OCI-LY3 (cell line): ENCODE results near the gene POLA2.

Source experiments
- CTCF ChIP-seq: fragments of 200-600, 300-600 bp; sonication (generic); IDR thresholded peaks from 2 replicates; pipeline ENCODE4 v1.5.1; 2014; ENCODE audit warnings: antibody characterized with exemption, low read length, low read depth
- EZH2phosphoT487 ChIP-seq: fragments of 200-600 bp; shearing (Covaris generic); IDR thresholded peaks from 2 replicates; pipeline ENCODE4 v1.6.1; 2018; ENCODE audit warnings: antibody characterized with exemption, mixed run types, low read depth

- TF ChIP-seq CTCF (no peak), EZH2phosphoT487 (no peak)
These were observed 18.0 kb upstream of the POLA2 start for GRCh38 chr11:65243797-65244196.
